Measurements from ENCODE around the gene FKBP5.

The FKBP5 gene

GRCh38 chr6:35688605-35689322 lies at the start of gene FKBP5:
Gene FKBP5 (minus strand): TSS chr6:35688915. CDS start chr6:35642824, 46,091 bp downstream.
- in situ Hi-C loops (cut with MboI; ENCODE audit: low sequenced_read_pairs) = no loop called here

GRCh38 chr6:35737413-35738211 lies 48.9 kb upstream of the FKBP5 start:
- in situ Hi-C loops (cut with MboI; ENCODE audit: low sequenced_read_pairs) = loop anchor here (5.0 to 10.0 kb wide), 2 partner anchors 155 to 443 kb away; partner anchors contain the start of gene DEF6

- in situ Hi-C loops (cut with MboI; ENCODE audit: low sequenced_read_pairs) = loop anchor here (5.0 to 10.0 kb wide), 2 partner anchors 155 to 442 kb away; partner anchors contain the start of gene DEF6
These were observed 48.3 kb upstream of the FKBP5 start, which contains the start of gene ARMC12 for GRCh38 chr6:35736982-35737412. Gene ARMC12 (plus strand): TSS chr6:35737032. CDS start chr6:35737109, 77 bp downstream.

- in situ Hi-C loops (cut with MboI; ENCODE audit: low sequenced_read_pairs) = loop anchor here (5.0 to 10.0 kb wide), 2 partner anchors 154 to 442 kb away; partner anchors contain the start of gene DEF6
These were observed 47.7 kb upstream of the FKBP5 start for GRCh38 chr6:35736253-35736894.

- in situ Hi-C loops (cut with MboI; ENCODE audit: low sequenced_read_pairs) = loop anchor here (5.0 to 10.0 kb wide), 2 partner anchors 153 to 441 kb away; partner anchors contain the start of gene DEF6
These were observed 46.7 kb upstream of the FKBP5 start for GRCh38 chr6:35735452-35735851.

- in situ Hi-C loops (cut with MboI; ENCODE audit: low sequenced_read_pairs) = loop anchor here (10.0 kb wide), 1 partner anchor 440 kb away; the partner anchor contains the start of gene DEF6
These were observed 45.6 kb upstream of the FKBP5 start for GRCh38 chr6:35734319-35734718.

GRCh38 chr6:35733633-35734032 lies 44.9 kb upstream of the FKBP5 start:
- in situ Hi-C loops (cut with MboI; ENCODE audit: low sequenced_read_pairs) = loop anchor here (10.0 kb wide), 1 partner anchor 439 kb away; the partner anchor contains the start of gene DEF6

- in situ Hi-C loops (cut with MboI; ENCODE audit: low sequenced_read_pairs) = loop anchor here (10.0 kb wide), 1 partner anchor 437 kb away; the partner anchor contains the start of gene DEF6
These were observed 43.2 kb upstream of the FKBP5 start for GRCh38 chr6:35731736-35732532.

- in situ Hi-C loops (cut with MboI; ENCODE audit: low sequenced_read_pairs) = loop anchor here (10.0 kb wide), 1 partner anchor 437 kb away; the partner anchor contains the start of gene DEF6
These were observed 42.7 kb upstream of the FKBP5 start for GRCh38 chr6:35731414-35731735.

- in situ Hi-C loops (cut with MboI; ENCODE audit: low sequenced_read_pairs) = loop anchor here (10.0 kb wide), 1 partner anchor 436 kb away; the partner anchor contains the start of gene DEF6
These were observed 42.2 kb upstream of the FKBP5 start for GRCh38 chr6:35730745-35731413.

- in situ Hi-C loops (cut with MboI; ENCODE audit: low sequenced_read_pairs) = loop anchor here (10.0 kb wide), 1 partner anchor 435 kb away; the partner anchor contains the start of gene DEF6
These were observed 41.0 kb upstream of the FKBP5 start for GRCh38 chr6:35729722-35730121.

- in situ Hi-C loops (cut with MboI; ENCODE audit: low sequenced_read_pairs) = no loop called here
These were observed 40.3 kb upstream of the FKBP5 start for GRCh38 chr6:35728683-35729678.

- in situ Hi-C loops (cut with MboI; ENCODE audit: low sequenced_read_pairs) = no loop called here
These were observed 39.4 kb upstream of the FKBP5 start for GRCh38 chr6:35727935-35728682.

GRCh38 chr6:35727231-35727934 lies 38.7 kb upstream of the FKBP5 start:
- in situ Hi-C loops (cut with MboI; ENCODE audit: low sequenced_read_pairs) = no loop called here

GRCh38 chr6:35725721-35726438 lies 37.2 kb upstream of the FKBP5 start:
- in situ Hi-C loops (cut with MboI; ENCODE audit: low sequenced_read_pairs) = no loop called here

- in situ Hi-C loops (cut with MboI; ENCODE audit: low sequenced_read_pairs) = no loop called here
These were observed 36.5 kb upstream of the FKBP5 start for GRCh38 chr6:35725081-35725708.
